Neural cell (in vitro differentiated cells): ENCODE results near the gene TADA1. TPM values are rescaled to one million over a fixed set of nuclear protein-coding genes. Genes with fewer than 3 reads are reported as not detected.

Source experiments
- H2AFZ ChIP-seq: fragments of 200-600, 300-800 bp; sonication (generic), shearing (Covaris generic); 2 replicates; pipeline ENCODE4 v1.6.0; 2014; ENCODE audit warnings: low read depth, mild to moderate bottlenecking, antibody characterized with exemption, low read length, moderate library complexity
- H3F3A ChIP-seq: fragments of 200-600 bp; shearing (Covaris generic); 2 replicates; pipeline ENCODE4 v1.6.1; 2016; ENCODE audit warnings: mild to moderate bottlenecking, moderate library complexity, mixed read lengths, antibody characterized with exemption, low read length; ENCODE audit not compliant: insufficient read depth, poor library complexity, severe bottlenecking
- H3K27ac ChIP-seq: fragments of 200-600, 300-800 bp; sonication (generic), shearing (Covaris generic); 2 replicates; pipeline ENCODE4 v1.5.1; 2014; ENCODE audit warnings: mild to moderate bottlenecking, low read length, moderate library complexity
- H3K27me3 ChIP-seq: fragments of 300-800, 200-600 bp; sonication (generic), shearing (Covaris generic); 2 replicates; pipeline ENCODE4 v1.6.0; 2014; ENCODE audit warnings: mild to moderate bottlenecking, low read depth, low read length, moderate library complexity; ENCODE audit not compliant: insufficient read depth
- H3K36me3 ChIP-seq: fragments of 300-800, 200-600 bp; sonication (generic), shearing (Covaris generic); 2 replicates; pipeline ENCODE4 v1.5.1; 2014; ENCODE audit warnings: mild to moderate bottlenecking, antibody characterized with exemption, low read length, moderate library complexity; ENCODE audit not compliant: insufficient read depth
- H3K4me2 ChIP-seq: fragments of 300-800, 200-600 bp; sonication (generic), shearing (Covaris generic); 2 replicates; pipeline ENCODE4 v1.6.0; 2014; ENCODE audit warnings: mild to moderate bottlenecking, low read length
- H3K4me3 ChIP-seq: fragments of 300-800, 200-600 bp; sonication (generic), shearing (Covaris generic); 2 replicates; pipeline ENCODE4 v1.5.1; 2014; ENCODE audit warnings: mild to moderate bottlenecking, low read length, moderate library complexity
- H3K79me2 ChIP-seq: fragments of 200-600 bp; shearing (Covaris generic); replicated peaks from 2 replicates; pipeline ENCODE4 v1.6.0; 2014; ENCODE audit warnings: mild to moderate bottlenecking, low read length, moderate library complexity; ENCODE audit not compliant: insufficient read depth
- H3K9ac ChIP-seq: fragments of 300-800, 200-600 bp; sonication (generic), shearing (Covaris generic); 2 replicates; pipeline ENCODE4 v1.6.1; 2016; ENCODE audit warnings: mild to moderate bottlenecking, low read length, mixed read lengths
- H3K9me2 ChIP-seq: fragments of 200-600 bp; shearing (Covaris generic); 2 replicates; pipeline ENCODE4 v1.6.1; 2016; ENCODE audit warnings: mild to moderate bottlenecking, low read length, mixed read lengths; ENCODE audit not compliant: insufficient read depth
- H3K9me3 ChIP-seq: fragments of 200-600, 300-800 bp; sonication (generic), shearing (Covaris generic); 2 replicates; pipeline ENCODE4 v1.6.1; 2016; ENCODE audit warnings: mild to moderate bottlenecking, mixed run types, low read length, moderate library complexity, mixed read lengths
- H4K20me1 ChIP-seq: fragments of 200-600 bp; shearing (Covaris generic); 2 replicates; pipeline ENCODE4 v1.6.1; 2016; ENCODE audit warnings: mild to moderate bottlenecking, mixed run types; ENCODE audit not compliant: insufficient read depth
- CTCF ChIP-seq: fragments of 450-650 bp; IDR thresholded peaks from 2 replicates; pipeline ENCODE4 v1.5.1; 2014; ENCODE audit warnings: antibody characterized with exemption, mild to moderate bottlenecking, moderate library complexity; ENCODE audit not compliant: poor library complexity, severe bottlenecking
- EP300 ChIP-seq: fragments of 450-650 bp; conservative IDR thresholded peaks from 2 replicates; pipeline ENCODE4 v1.6.1; 2014; ENCODE audit warnings: antibody characterized with exemption, mild to moderate bottlenecking, moderate library complexity; ENCODE audit not compliant: poor library complexity, severe bottlenecking
- EZH2 ChIP-seq: fragments of 200-600, 300-800 bp; shearing (Covaris generic), sonication (generic); IDR thresholded peaks from 2 replicates; pipeline ENCODE4 v1.6.1; 2014; ENCODE audit warnings: antibody characterized with exemption, low read length, borderline replicate concordance, mild to moderate bottlenecking; ENCODE audit not compliant: insufficient read depth, poor library complexity, severe bottlenecking
- MXI1 ChIP-seq: fragments of 450-650 bp; conservative IDR thresholded peaks from 2 replicates; pipeline ENCODE4 v1.6.1; 2014; ENCODE audit warnings: antibody characterized with exemption, mild to moderate bottlenecking; ENCODE audit not compliant: poor library complexity, severe bottlenecking
- POLR2AphosphoS5 ChIP-seq: IDR thresholded peaks from 2 replicates; pipeline ENCODE4 v1.6.1; 2012
- RAD21 ChIP-seq: fragments of 450-650 bp; conservative IDR thresholded peaks from 2 replicates; pipeline ENCODE4 v1.6.1; 2014; ENCODE audit warnings: antibody characterized with exemption, mild to moderate bottlenecking, moderate library complexity
- REST ChIP-seq: IDR thresholded peaks from 2 replicates; pipeline ENCODE4 v1.6.1; 2012; ENCODE audit warnings: borderline replicate concordance
- SMC3 ChIP-seq: fragments of 450-650 bp; conservative IDR thresholded peaks from 2 replicates; pipeline ENCODE4 v1.6.1; 2014; ENCODE audit warnings: antibody characterized with exemption, mild to moderate bottlenecking, moderate library complexity; ENCODE audit not compliant: poor library complexity
- TAF1 ChIP-seq: IDR thresholded peaks from 2 replicates; pipeline ENCODE4 v1.6.1; 2012; ENCODE audit warnings: low read depth
- polyA plus RNA-seq: library from polyadenylated mRNA; depleted of rRNA; stranded (reverse); fragments of >200 nt; gene quantifications from 2 replicates; pipeline ENCODE4 v1.2.3, GENCODE V29; 2014

The TADA1 gene
- polyA plus RNA-seq, 1 donor from 2014 or later, result 99.6 TPM

GRCh38 chr1:166876540-166876838 lies 425 bp upstream of the TADA1 start:
- TF ChIP-seq POLR2AphosphoS5 (no peak), CTCF (peak; percentile 29), SMC3 (peak; percentile 1), TAF1 (no peak), REST (no peak)
- Histone ChIP-seq H4K20me1 (no peaks in the 10 kb centered on the region), H3K36me3 (no peaks in the 10 kb centered on the region), H2AFZ (peak overlapping the region; percentile 3), H3K9me3 (no peaks in the 10 kb centered on the region), H3K9me2 (no peaks in the 10 kb centered on the region), H3K27me3 (no peaks in the 10 kb centered on the region), H3K9ac (peak overlapping the region; percentile 81), H3K79me2 (peaks cover 31% of the 10 kb centered on the region), H3K27ac (peak overlapping the region; percentile 27), H3K4me2 (peak overlapping the region; percentile 57), H3F3A (no peaks in the 10 kb centered on the region), H3K4me3 (peak overlapping the region; percentile 90)

DNA sequence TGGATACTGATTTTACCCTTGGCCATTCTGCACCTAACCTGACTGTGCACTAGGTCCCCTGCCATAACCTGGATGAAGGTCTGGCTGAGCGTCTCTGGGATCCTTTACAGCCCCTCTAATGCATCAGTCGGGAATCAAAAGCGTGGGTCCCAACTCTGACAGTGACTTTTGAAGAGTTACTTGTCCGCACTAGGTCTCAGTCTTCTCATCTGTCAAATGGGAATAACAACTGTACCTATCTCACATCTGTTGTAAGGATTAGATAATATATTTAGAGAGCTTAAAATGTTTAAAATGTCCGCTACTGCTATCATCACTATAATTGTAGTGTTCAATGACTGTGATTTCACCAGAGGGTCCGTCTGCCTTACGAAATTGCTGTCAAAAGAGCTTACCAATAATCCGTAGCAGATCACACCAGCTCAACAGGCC lies 746 bp downstream of the TADA1 start:
- Histone ChIP-seq H2AFZ (peak overlapping the region; percentile 71), H3K27ac (peak overlapping the region; percentile 75), H3K9me3 (no peaks in the 10 kb centered on the region), H3K4me3 (peak overlapping the region; percentile 90), H3K9ac (peak overlapping the region; percentile 81), H3K9me2 (no peaks in the 10 kb centered on the region), H3F3A (no peaks in the 10 kb centered on the region), H3K79me2 (peaks cover 31% of the 10 kb centered on the region), H3K4me2 (peak overlapping the region; percentile 74), H3K27me3 (no peaks in the 10 kb centered on the region), H3K36me3 (no peaks in the 10 kb centered on the region), H4K20me1 (no peaks in the 10 kb centered on the region)
- TF ChIP-seq MXI1, result no peak
- TF ChIP-seq TAF1, result no peak

GRCh38 chr1:166874464-166874863 lies 1.6 kb downstream of the TADA1 start:
- H3K9me2 ChIP-seq, result no peaks in the 10 kb centered on the region
- peak overlapping the region; percentile 74 for H3K4me2 ChIP-seq
- H3K27me3 ChIP-seq, result no peaks in the 10 kb centered on the region
- H3K9ac ChIP-seq, result no peak overlapping the region
- TF ChIP-seq CTCF (no peak), POLR2AphosphoS5 (no peak), MXI1 (no peak), EP300 (no peak), RAD21 (no peak), SMC3 (no peak), REST (no peak), EZH2 (no peak), TAF1 (no peak)
- no peak overlapping the region for H2AFZ ChIP-seq
- peak overlapping the region; percentile 90 for H3K4me3 ChIP-seq
- no peak overlapping the region for H3K27ac ChIP-seq
- no peaks in the 10 kb centered on the region for H3K36me3 ChIP-seq
- no peaks in the 10 kb centered on the region for H4K20me1 ChIP-seq
- H3K9me3 ChIP-seq, result no peaks in the 10 kb centered on the region
- H3F3A ChIP-seq, result no peaks in the 10 kb centered on the region
- peaks cover 31% of the 10 kb centered on the region for H3K79me2 ChIP-seq
